ENCODE results near the gene PRKN.

Gene PRKN

GRCh38 chr6:162625846-162626540 is 101.6 kb downstream of the PRKN start:
- no peaks in the 10 kb centered on the region for H3K36me3 ChIP-seq (ENCODE audit: control insufficient read depth, insufficient read depth, low read length)
- H3K27ac ChIP-seq (ENCODE audit: low read depth, low read length, severe bottlenecking): no peak overlapping the region
- no peak overlapping the region for H3K4me3 ChIP-seq (ENCODE audit: extremely low read depth, insufficient read depth, low read length, poor library complexity, severe bottlenecking)
- no CpG with 5 or more reads among the region's 5 CpGs for WGBS, 2 experiments (ENCODE audit: insufficient coverage in 2 of 2)
- no peaks in the 10 kb centered on the region for H3K9me3 ChIP-seq (ENCODE audit: control insufficient read depth, low read length)
- no peaks in the 10 kb centered on the region for H3K4me1 ChIP-seq (ENCODE audit: control insufficient read depth, insufficient read depth, low read length, poor library complexity, severe bottlenecking)

- Histone ChIP-seq H3K9me3 (ENCODE audit: control insufficient read depth, low read length) (no peaks in the 10 kb centered on the region), H3K4me1 (ENCODE audit: control insufficient read depth, insufficient read depth, low read length, poor library complexity, severe bottlenecking) (no peaks in the 10 kb centered on the region), H3K4me3 (ENCODE audit: extremely low read depth, insufficient read depth, low read length, poor library complexity, severe bottlenecking) (no peak overlapping the region), H3K27ac (ENCODE audit: low read depth, low read length, severe bottlenecking) (no peak overlapping the region), H3K36me3 (ENCODE audit: control insufficient read depth, insufficient read depth, low read length) (no peaks in the 10 kb centered on the region)
- 63 to 71% methylated on average over 4 of the region's 5 CpGs for WGBS, 2 experiments (ENCODE audit: insufficient coverage in 2 of 2)
These were observed 105.0 kb downstream of the PRKN start for GRCh38 chr6:162622572-162622971.

GRCh38 chr6:162621246-162621645 is 106.3 kb downstream of the PRKN start:
- no peak overlapping the region for H3K27ac ChIP-seq (ENCODE audit: low read depth, low read length, severe bottlenecking)
- WGBS, 2 experiments (ENCODE audit: insufficient coverage in 2 of 2): 14 to 40% methylated on average over 1 of the region's 4 CpGs
- H3K4me3 ChIP-seq (ENCODE audit: extremely low read depth, insufficient read depth, low read length, poor library complexity, severe bottlenecking): no peak overlapping the region
- H3K36me3 ChIP-seq (ENCODE audit: control insufficient read depth, insufficient read depth, low read length): no peaks in the 10 kb centered on the region
- H3K4me1 ChIP-seq (ENCODE audit: control insufficient read depth, insufficient read depth, low read length, poor library complexity, severe bottlenecking): no peaks in the 10 kb centered on the region
- H3K9me3 ChIP-seq (ENCODE audit: control insufficient read depth, low read length): no peaks in the 10 kb centered on the region

GRCh38 chr6:162620073-162620472 is 107.5 kb downstream of the PRKN start:
- WGBS, 2 experiments (ENCODE audit: insufficient coverage in 2 of 2): no CpG with 5 or more reads among the region's 2 CpGs
- Histone ChIP-seq H3K9me3 (ENCODE audit: control insufficient read depth, low read length) (no peaks in the 10 kb centered on the region), H3K27ac (ENCODE audit: low read depth, low read length, severe bottlenecking) (no peak overlapping the region), H3K4me1 (ENCODE audit: control insufficient read depth, insufficient read depth, low read length, poor library complexity, severe bottlenecking) (no peaks in the 10 kb centered on the region), H3K36me3 (ENCODE audit: control insufficient read depth, insufficient read depth, low read length) (no peaks in the 10 kb centered on the region), H3K4me3 (ENCODE audit: extremely low read depth, insufficient read depth, low read length, poor library complexity, severe bottlenecking) (no peak overlapping the region)

- Histone ChIP-seq H3K9me3 (ENCODE audit: control insufficient read depth, low read length) (no peaks in the 10 kb centered on the region), H3K27ac (ENCODE audit: low read depth, low read length, severe bottlenecking) (no peak overlapping the region), H3K4me1 (ENCODE audit: control insufficient read depth, insufficient read depth, low read length, poor library complexity, severe bottlenecking) (no peaks in the 10 kb centered on the region), H3K36me3 (ENCODE audit: control insufficient read depth, insufficient read depth, low read length) (no peaks in the 10 kb centered on the region), H3K4me3 (ENCODE audit: extremely low read depth, insufficient read depth, low read length, poor library complexity, severe bottlenecking) (no peak overlapping the region)
- 88 to 100% methylated on average over 3 to 4 of the region's 6 CpGs for WGBS, 2 experiments (ENCODE audit: insufficient coverage in 2 of 2)
These were observed 109.0 kb downstream of the PRKN start for GRCh38 chr6:162618448-162619002.

GRCh38 chr6:162615016-162615705 is 112.4 kb downstream of the PRKN start:
- no CpG with 5 or more reads among the region's 2 CpGs for WGBS, 2 experiments (ENCODE audit: insufficient coverage in 2 of 2)
- no peaks in the 10 kb centered on the region for H3K4me1 ChIP-seq (ENCODE audit: control insufficient read depth, insufficient read depth, low read length, poor library complexity, severe bottlenecking)
- no peak overlapping the region for H3K27ac ChIP-seq (ENCODE audit: low read depth, low read length, severe bottlenecking)
- H3K9me3 ChIP-seq (ENCODE audit: control insufficient read depth, low read length): no peaks in the 10 kb centered on the region
- H3K36me3 ChIP-seq (ENCODE audit: control insufficient read depth, insufficient read depth, low read length): no peaks in the 10 kb centered on the region
- no peak overlapping the region for H3K4me3 ChIP-seq (ENCODE audit: extremely low read depth, insufficient read depth, low read length, poor library complexity, severe bottlenecking)

- Histone ChIP-seq H3K4me3 (ENCODE audit: extremely low read depth, insufficient read depth, low read length, poor library complexity, severe bottlenecking) (no peak overlapping the region), H3K36me3 (ENCODE audit: control insufficient read depth, insufficient read depth, low read length) (no peaks in the 10 kb centered on the region), H3K4me1 (ENCODE audit: control insufficient read depth, insufficient read depth, low read length, poor library complexity, severe bottlenecking) (no peaks in the 10 kb centered on the region), H3K27ac (ENCODE audit: low read depth, low read length, severe bottlenecking) (no peak overlapping the region), H3K9me3 (ENCODE audit: control insufficient read depth, low read length) (no peaks in the 10 kb centered on the region)
- WGBS, 2 experiments (ENCODE audit: insufficient coverage in 2 of 2): 100% methylated on average over 2 of the region's 2 CpGs; no CpG with 5 or more reads in 1 of the 2 experiments
These were observed 114.3 kb downstream of the PRKN start for GRCh38 chr6:162613310-162613709.

- Histone ChIP-seq H3K9me3 (ENCODE audit: control insufficient read depth, low read length) (no peaks in the 10 kb centered on the region), H3K4me1 (ENCODE audit: control insufficient read depth, insufficient read depth, low read length, poor library complexity, severe bottlenecking) (no peaks in the 10 kb centered on the region), H3K4me3 (ENCODE audit: extremely low read depth, insufficient read depth, low read length, poor library complexity, severe bottlenecking) (no peak overlapping the region), H3K36me3 (ENCODE audit: control insufficient read depth, insufficient read depth, low read length) (no peaks in the 10 kb centered on the region), H3K27ac (ENCODE audit: low read depth, low read length, severe bottlenecking) (no peak overlapping the region)
- 86 to 95% methylated on average over 2 to 3 of the region's 4 CpGs for WGBS, 2 experiments (ENCODE audit: insufficient coverage in 2 of 2)
These were observed 115.0 kb downstream of the PRKN start for GRCh38 chr6:162612613-162613012.

GRCh38 chr6:162610351-162610750 is 117.2 kb downstream of the PRKN start:
- no peak overlapping the region for H3K27ac ChIP-seq (ENCODE audit: low read depth, low read length, severe bottlenecking)
- WGBS, 2 experiments (ENCODE audit: insufficient coverage in 2 of 2): no CpG with 5 or more reads among the region's 5 CpGs
- no peak overlapping the region for H3K4me3 ChIP-seq (ENCODE audit: extremely low read depth, insufficient read depth, low read length, poor library complexity, severe bottlenecking)

GRCh38 chr6:162605881-162606280 is 121.7 kb downstream of the PRKN start:
- Histone ChIP-seq H3K4me1 (ENCODE audit: control insufficient read depth, insufficient read depth, low read length, poor library complexity, severe bottlenecking) (no peaks in the 10 kb centered on the region), H3K9me3 (ENCODE audit: control insufficient read depth, low read length) (no peaks in the 10 kb centered on the region), H3K27ac (ENCODE audit: low read depth, low read length, severe bottlenecking) (no peak overlapping the region), H3K4me3 (ENCODE audit: extremely low read depth, insufficient read depth, low read length, poor library complexity, severe bottlenecking) (no peak overlapping the region), H3K36me3 (ENCODE audit: control insufficient read depth, insufficient read depth, low read length) (no peaks in the 10 kb centered on the region)
- WGBS, 2 experiments (ENCODE audit: insufficient coverage in 2 of 2): no CpG with 5 or more reads among the region's 1 CpG

More at GRCh38 chr6:162610351-162610750, 117.2 kb downstream of the PRKN start:
- H3K36me3 ChIP-seq (ENCODE audit: control insufficient read depth, insufficient read depth, low read length): no peaks in the 10 kb centered on the region
- H3K4me1 ChIP-seq (ENCODE audit: control insufficient read depth, insufficient read depth, low read length, poor library complexity, severe bottlenecking): no peaks in the 10 kb centered on the region
- no peaks in the 10 kb centered on the region for H3K9me3 ChIP-seq (ENCODE audit: control insufficient read depth, low read length)
